ENCODE measurements around the gene MICAL2. TPM values are rescaled to one million over a fixed set of nuclear protein-coding genes. Genes with fewer than 3 reads are reported as not detected.

Gene MICAL2
- total and polyA plus RNA-seq, 3 experiments from 2014 or later, result 32.4 to 147 (median 146) TPM

DNA sequence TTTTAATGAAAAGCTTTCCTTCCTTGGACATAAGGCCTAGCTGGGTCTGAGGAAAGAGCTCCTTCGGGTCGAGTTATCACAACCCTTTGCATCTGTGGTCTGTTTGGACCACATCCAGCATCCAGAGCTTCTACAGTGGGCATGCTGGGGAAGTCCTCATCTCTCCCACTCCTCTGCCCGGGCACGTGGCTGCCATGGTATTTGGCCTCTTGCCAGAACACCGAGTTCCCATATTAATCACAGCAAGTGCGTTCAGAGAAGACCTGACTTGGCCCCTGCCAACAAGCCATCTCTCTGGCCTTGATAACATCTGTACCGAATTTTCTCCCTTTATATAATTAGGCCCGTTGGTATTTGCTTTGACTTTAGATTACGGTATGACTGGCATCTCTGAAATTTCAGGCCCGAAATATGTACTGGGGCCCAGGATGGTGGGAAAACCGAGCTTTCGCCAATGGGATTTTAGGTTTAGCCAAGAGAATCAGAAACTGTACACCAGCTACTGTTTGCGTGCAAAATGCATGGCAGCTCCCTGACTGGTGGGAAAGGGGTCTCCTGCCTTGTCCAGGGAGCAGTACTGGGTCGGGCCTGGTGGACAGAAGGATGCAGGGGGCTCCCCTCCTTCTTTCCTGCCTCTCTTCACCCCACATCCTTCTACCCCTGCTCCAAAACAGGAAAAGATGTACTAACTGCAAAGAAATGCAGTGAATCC lies 90.0 kb downstream of the MICAL2 start:
- peaks cover 11 to 47% (median 13%) of the 10 kb centered on the region in 3 donors for H3K36me3 Mint-ChIP-seq
- peak overlapping the region in 2 of 7 donors; percentile 33 to 92 for H3K4me3 Mint-ChIP-seq
- DNase-seq, result no peak
- Histone ChIP-seq H3K36me3 (ENCODE audit: insufficient read depth, low read length) (no peaks in the 10 kb centered on the region), H3K9me3 (ENCODE audit: low read length) (no peaks in the 10 kb centered on the region), H3K4me1 (ENCODE audit: insufficient read depth, low read length) (peaks cover 53% of the 10 kb centered on the region), H3K27ac (ENCODE audit: low read depth, low read length) (peak overlapping the region; percentile 62), H3K4me3 (ENCODE audit: low read length) (no peak overlapping the region), H3K27me3 (ENCODE audit: insufficient read depth, low read length, poor library complexity, severe bottlenecking) (no peaks in the 10 kb centered on the region)
- H3K4me1 Mint-ChIP-seq, result peaks cover 56 to 70% (median 65%) of the 10 kb centered on the region in 3 donors
- peak overlapping the region; percentile 30 to 99 (median 92) for H3K27ac Mint-ChIP-seq
- ChIA-PET CTCF (interaction anchor here (0.6 to 5.2 kb wide), 6 partner anchors 11 to 84 kb away, joined by 3 to 23 read pairs (median 4); no protein-coding TSS in a partner anchor), POLR2A (no interaction called here)
- H3K9me3 Mint-ChIP-seq, result no peaks in the 10 kb centered on the region
- peaks cover 0 to 1% of the 10 kb centered on the region in 2 donors for H3K27me3 Mint-ChIP-seq

DNA sequence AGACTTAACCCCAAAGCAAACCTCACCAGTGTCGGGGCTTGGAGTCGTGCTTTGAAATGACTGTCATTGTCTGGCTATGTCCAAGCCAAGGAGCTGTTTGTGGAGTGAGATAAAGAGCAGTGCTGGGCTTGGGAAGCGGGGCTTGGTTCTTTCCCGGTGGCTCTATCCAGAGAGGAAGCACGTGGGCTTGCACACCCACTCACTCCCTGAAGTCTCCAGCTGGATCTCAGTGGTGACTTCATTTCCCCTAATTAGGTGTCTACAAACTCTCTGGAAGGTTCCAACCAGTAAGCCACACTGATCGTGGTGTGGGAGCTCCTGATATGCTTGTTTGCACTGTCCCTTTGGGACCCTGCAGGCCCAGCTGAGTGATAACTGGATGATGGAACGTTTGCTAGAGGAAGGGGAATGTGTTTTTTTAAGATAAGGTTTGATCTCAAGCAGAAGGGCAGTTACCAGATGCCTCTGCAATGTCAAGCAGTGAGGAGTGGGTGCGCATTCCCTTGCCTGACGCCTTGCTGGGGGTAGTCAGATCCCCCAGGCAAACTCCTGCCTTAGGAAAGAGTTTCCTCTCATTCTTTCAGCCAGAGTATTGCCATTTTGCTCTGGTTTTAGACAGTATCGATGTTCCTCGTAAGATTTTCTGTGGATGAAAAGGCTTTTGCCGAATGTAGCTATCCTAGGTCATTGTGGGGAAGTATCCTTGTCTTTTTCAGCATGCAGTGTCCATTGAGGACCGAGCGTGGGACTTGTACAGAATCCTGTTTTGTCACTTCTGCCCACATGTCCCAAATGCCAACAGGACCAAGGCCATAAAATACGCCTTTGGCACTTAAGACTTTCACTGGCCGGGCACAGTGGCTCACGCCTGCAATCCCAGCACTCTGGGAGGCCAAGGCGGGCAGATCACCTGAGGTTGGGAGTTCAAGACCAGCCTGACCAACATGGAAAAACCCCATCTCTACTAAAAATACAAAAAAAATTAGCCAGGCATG lies 90.9 kb downstream of the MICAL2 start:
- H3K36me3 ChIP-seq (ENCODE audit: insufficient read depth, low read length), result no peaks in the 10 kb centered on the region
- Mint-ChIP-seq H3K36me3 (peaks cover 15 to 50% (median 16%) of the 10 kb centered on the region in 3 donors), H3K9me3 (no peaks in the 10 kb centered on the region), H3K4me1 (peaks cover 50 to 61% (median 60%) of the 10 kb centered on the region in 3 donors), H3K4me3 (peak overlapping the region in 1 of 7 donors; percentile 20), H3K27me3 (peaks cover 0 to 1% of the 10 kb centered on the region in 2 donors), H3K27ac (peak overlapping the region; percentile 30 to 99 (median 92))
- peaks cover 45% of the 10 kb centered on the region for H3K4me1 ChIP-seq (ENCODE audit: insufficient read depth, low read length)
- no peak overlapping the region for H3K4me3 ChIP-seq (ENCODE audit: low read length)
- H3K27me3 ChIP-seq (ENCODE audit: insufficient read depth, low read length, poor library complexity, severe bottlenecking), result no peaks in the 10 kb centered on the region
- ChIA-PET CTCF (interaction anchor here (4.1 kb wide), 1 partner anchor 22 kb away, joined by 19 read pairs; no protein-coding TSS in a partner anchor), POLR2A (no interaction called here)
- DNase-seq, result no peak
- no peaks in the 10 kb centered on the region for H3K9me3 ChIP-seq (ENCODE audit: low read length)
- H3K27ac ChIP-seq (ENCODE audit: low read depth, low read length), result peak overlapping the region; percentile 62

GRCh38 chr11:12202661-12203310 lies 92.4 kb downstream of the MICAL2 start:
- H3K27ac Mint-ChIP-seq, result peak overlapping the region in 3 of 8 donors; percentile 21 to 73 (median 64)
- POLR2A ChIA-PET, result no interaction called here
- H3K4me3 Mint-ChIP-seq, result no peak overlapping the region
- H3K9me3 ChIP-seq (ENCODE audit: low read length), result no peaks in the 10 kb centered on the region
- no peaks in the 10 kb centered on the region for H3K27me3 ChIP-seq (ENCODE audit: insufficient read depth, low read length, poor library complexity, severe bottlenecking)
- H3K4me1 ChIP-seq (ENCODE audit: insufficient read depth, low read length), result peaks cover 30% of the 10 kb centered on the region
- peaks cover 6% of the 10 kb centered on the region for H3K36me3 ChIP-seq (ENCODE audit: insufficient read depth, low read length)
- H3K27me3 Mint-ChIP-seq, result no peaks in the 10 kb centered on the region
- peaks cover 15 to 56% (median 25%) of the 10 kb centered on the region in 3 donors for H3K36me3 Mint-ChIP-seq
- no peak overlapping the region for H3K4me3 ChIP-seq (ENCODE audit: low read length)
- H3K4me1 Mint-ChIP-seq, result peaks cover 35 to 57% (median 46%) of the 10 kb centered on the region in 3 donors
- no peaks in the 10 kb centered on the region for H3K9me3 Mint-ChIP-seq
- DNase-seq, result no peak
- CTCF ChIA-PET, result no interaction called here
- no peak overlapping the region for H3K27ac ChIP-seq (ENCODE audit: low read depth, low read length)

DNA sequence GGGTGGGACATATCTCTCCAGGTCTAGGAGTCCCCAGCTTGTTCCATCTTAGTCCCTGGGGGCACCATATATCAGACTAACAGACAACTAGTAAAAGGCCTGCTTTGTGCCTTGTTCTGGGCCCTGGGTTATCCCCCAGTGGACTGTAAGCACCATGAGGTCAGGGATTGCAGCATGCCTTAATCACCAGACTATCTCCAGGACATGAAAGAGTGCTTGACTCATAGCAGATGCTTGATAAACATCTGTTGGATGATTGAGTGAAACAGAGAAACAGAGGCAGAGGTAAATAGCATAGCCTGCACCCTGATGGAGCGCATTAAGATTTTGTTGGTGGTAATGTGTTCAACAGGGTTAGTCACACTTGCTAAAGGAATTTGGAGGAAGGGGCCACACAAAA lies 94.1 kb downstream of the MICAL2 start:
- H3K4me1 ChIP-seq (ENCODE audit: insufficient read depth, low read length), result peaks cover 13% of the 10 kb centered on the region
- CTCF ChIA-PET, result interaction anchor here (1.0 to 1.3 kb wide), 2 partner anchors 16 to 152 kb away, joined by 3 to 4 read pairs; no protein-coding TSS in a partner anchor
- DNase-seq, result no peak
- H3K4me1 Mint-ChIP-seq, result peaks cover 24 to 47% (median 35%) of the 10 kb centered on the region in 3 donors
- H3K27ac Mint-ChIP-seq, result peak overlapping the region in 5 of 8 donors; percentile 12 to 92 (median 52)
- no peaks in the 10 kb centered on the region for H3K9me3 ChIP-seq (ENCODE audit: low read length)
- H3K27me3 Mint-ChIP-seq, result no peaks in the 10 kb centered on the region
- H3K27me3 ChIP-seq (ENCODE audit: insufficient read depth, low read length, poor library complexity, severe bottlenecking), result no peaks in the 10 kb centered on the region
- no peak overlapping the region for H3K4me3 Mint-ChIP-seq
- no peak overlapping the region for H3K27ac ChIP-seq (ENCODE audit: low read depth, low read length)
- peaks cover 15% of the 10 kb centered on the region for H3K36me3 ChIP-seq (ENCODE audit: insufficient read depth, low read length)
- H3K36me3 Mint-ChIP-seq, result peaks cover 26 to 60% (median 40%) of the 10 kb centered on the region in 3 donors
- H3K9me3 Mint-ChIP-seq, result no peaks in the 10 kb centered on the region
- POLR2A ChIA-PET, result no interaction called here
- H3K4me3 ChIP-seq (ENCODE audit: low read length), result no peak overlapping the region

DNA sequence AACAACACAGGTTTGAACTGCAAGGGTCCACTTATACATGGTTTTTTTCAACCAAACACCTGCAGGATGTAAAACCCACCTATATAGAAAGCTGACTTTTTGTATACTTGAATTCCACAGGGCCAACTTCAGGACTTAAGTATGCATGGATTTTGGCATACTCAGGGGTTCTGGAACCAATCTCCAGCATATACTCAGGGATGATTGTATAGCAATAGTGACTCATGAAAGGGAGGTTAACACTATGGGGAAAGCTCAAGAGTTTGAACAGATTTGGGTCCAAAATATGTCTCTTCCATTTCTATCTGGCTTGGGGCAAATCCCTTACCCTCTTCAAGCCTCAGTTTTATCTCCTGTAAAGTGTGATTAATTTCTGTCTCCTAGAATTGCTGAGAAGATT lies 94.9 kb downstream of the MICAL2 start:
- no peaks in the 10 kb centered on the region for H3K9me3 ChIP-seq (ENCODE audit: low read length)
- H3K27me3 Mint-ChIP-seq, result no peaks in the 10 kb centered on the region
- H3K36me3 ChIP-seq (ENCODE audit: insufficient read depth, low read length), result peaks cover 15% of the 10 kb centered on the region
- H3K4me3 Mint-ChIP-seq, result no peak overlapping the region
- CTCF ChIA-PET, result interaction anchor here (1.0 to 1.6 kb wide), 4 partner anchors 10 to 153 kb away, joined by 3 to 4 read pairs (median 4); no protein-coding TSS in a partner anchor
- H3K27ac ChIP-seq (ENCODE audit: low read depth, low read length), result no peak overlapping the region
- H3K36me3 Mint-ChIP-seq, result peaks cover 29 to 68% (median 47%) of the 10 kb centered on the region in 3 donors
- no peak overlapping the region for H3K4me3 ChIP-seq (ENCODE audit: low read length)
- DNase-seq, result no peak
- H3K27ac Mint-ChIP-seq, result peak overlapping the region in 3 of 8 donors; percentile 72 to 79 (median 74)
- no peaks in the 10 kb centered on the region for H3K9me3 Mint-ChIP-seq
- H3K4me1 Mint-ChIP-seq, result peaks cover 18 to 39% (median 27%) of the 10 kb centered on the region in 3 donors
- no peaks in the 10 kb centered on the region for H3K27me3 ChIP-seq (ENCODE audit: insufficient read depth, low read length, poor library complexity, severe bottlenecking)
- POLR2A ChIA-PET, result interaction anchor here (1.1 kb wide), 1 partner anchor 19 kb away, joined by 3 read pairs; no protein-coding TSS in a partner anchor
- H3K4me1 ChIP-seq (ENCODE audit: insufficient read depth, low read length), result peaks cover 5% of the 10 kb centered on the region

GRCh38 chr11:12206529-12206928 lies 96.1 kb downstream of the MICAL2 start:
- CTCF ChIA-PET, result interaction anchor here (1.6 kb wide), 1 partner anchor 8 kb away, joined by 4 read pairs; no protein-coding TSS in a partner anchor
- H3K27ac ChIP-seq (ENCODE audit: low read depth, low read length), result no peak overlapping the region
- POLR2A ChIA-PET, result no interaction called here

DNA sequence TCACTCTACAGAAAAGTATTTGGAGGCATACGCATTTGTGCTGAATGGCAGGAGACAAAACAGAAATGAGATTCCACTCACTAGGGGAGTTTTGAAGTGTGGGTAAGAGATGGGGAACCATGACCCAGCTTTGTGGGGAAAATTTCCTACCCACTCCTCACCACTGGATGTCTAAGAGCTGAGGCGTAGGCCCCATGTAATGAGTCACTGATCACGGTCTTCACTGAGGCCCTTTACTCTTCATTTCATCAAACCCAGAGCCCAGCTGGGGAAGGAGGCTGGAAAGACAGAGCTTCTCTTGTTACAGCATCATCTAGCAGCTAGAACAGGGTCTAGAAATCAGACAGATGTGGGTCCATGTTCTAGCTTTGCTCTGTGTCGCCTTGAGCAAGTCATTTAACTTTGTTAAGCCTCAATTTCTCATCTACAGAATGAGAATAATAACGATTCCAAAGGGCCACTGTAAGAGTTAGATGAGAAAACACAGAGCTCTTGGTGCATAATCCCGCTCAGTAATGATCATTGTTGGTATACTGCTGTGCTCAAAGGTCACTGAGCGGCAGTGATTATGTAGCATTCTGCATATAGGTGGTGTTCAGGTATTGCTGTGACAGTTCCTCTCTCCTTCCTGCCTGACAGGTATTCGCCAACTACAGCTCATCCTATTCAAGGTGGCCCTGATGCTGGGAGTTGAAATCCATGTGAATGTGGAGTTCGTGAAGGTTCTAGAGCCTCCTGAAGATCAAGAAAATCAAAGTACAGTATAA lies 97.2 kb downstream of the MICAL2 start:
- H3K27me3 Mint-ChIP-seq, result no peaks in the 10 kb centered on the region
- Histone ChIP-seq H3K4me3 (ENCODE audit: low read length) (no peak overlapping the region), H3K27me3 (ENCODE audit: insufficient read depth, low read length, poor library complexity, severe bottlenecking) (no peaks in the 10 kb centered on the region), H3K4me1 (ENCODE audit: insufficient read depth, low read length) (no peaks in the 10 kb centered on the region), H3K9me3 (ENCODE audit: low read length) (no peaks in the 10 kb centered on the region), H3K36me3 (ENCODE audit: insufficient read depth, low read length) (peaks cover 15% of the 10 kb centered on the region), H3K27ac (ENCODE audit: low read depth, low read length) (no peak overlapping the region)
- peaks cover 29 to 87% (median 51%) of the 10 kb centered on the region in 3 donors for H3K36me3 Mint-ChIP-seq
- CTCF ChIA-PET, result interaction anchor here (1.1 kb wide), 1 partner anchor 11 kb away, joined by 3 read pairs; no protein-coding TSS in a partner anchor
- no peak for DNase-seq
- POLR2A ChIA-PET, result no interaction called here
- no peak overlapping the region for H3K4me3 Mint-ChIP-seq
- peaks cover 11 to 22% (median 20%) of the 10 kb centered on the region in 3 donors for H3K4me1 Mint-ChIP-seq
- no peaks in the 10 kb centered on the region for H3K9me3 Mint-ChIP-seq
- peak overlapping the region in 7 of 8 donors; percentile 14 to 80 (median 58) for H3K27ac Mint-ChIP-seq

More at GRCh38 chr11:12206529-12206928, 96.1 kb downstream of the MICAL2 start:
- Mint-ChIP-seq H3K4me1 (peaks cover 13 to 27% (median 20%) of the 10 kb centered on the region in 3 donors), H3K4me3 (no peak overlapping the region), H3K27me3 (no peaks in the 10 kb centered on the region), H3K36me3 (peaks cover 29 to 78% (median 49%) of the 10 kb centered on the region in 3 donors), H3K9me3 (no peaks in the 10 kb centered on the region), H3K27ac (peak overlapping the region in 6 of 8 donors; percentile 26 to 98 (median 66))
- Histone ChIP-seq H3K4me1 (ENCODE audit: insufficient read depth, low read length) (no peaks in the 10 kb centered on the region), H3K4me3 (ENCODE audit: low read length) (no peak overlapping the region), H3K36me3 (ENCODE audit: insufficient read depth, low read length) (peaks cover 15% of the 10 kb centered on the region), H3K9me3 (ENCODE audit: low read length) (no peaks in the 10 kb centered on the region), H3K27me3 (ENCODE audit: insufficient read depth, low read length, poor library complexity, severe bottlenecking) (no peaks in the 10 kb centered on the region)
- DNase-seq, result no peak
